Measurements from ENCODE around the gene LGR6.

- TF ChIP-seq ZNF274 (IDR thresholded peaks at IDR 0.05; ENCODE audit: low read depth, low read length) (no peak), YY1 (IDR thresholded peaks at IDR 0.05; ENCODE audit: insufficient read depth, insufficient read length) (no peak)
These were observed 108.6 kb downstream of the LGR6 start for GRCh38 chr1:202302166-202302565.

Data from NT2/D1 (cell line).